NCI-H146 (cell line): Measurements from ENCODE around the gene HAPLN3.

Experiments used
- DNase-seq: peaks from one replicate; lab custom pipeline; 2025; lab: John Stamatoyannopoulos, UW

HAPLN3 gene

DNA sequence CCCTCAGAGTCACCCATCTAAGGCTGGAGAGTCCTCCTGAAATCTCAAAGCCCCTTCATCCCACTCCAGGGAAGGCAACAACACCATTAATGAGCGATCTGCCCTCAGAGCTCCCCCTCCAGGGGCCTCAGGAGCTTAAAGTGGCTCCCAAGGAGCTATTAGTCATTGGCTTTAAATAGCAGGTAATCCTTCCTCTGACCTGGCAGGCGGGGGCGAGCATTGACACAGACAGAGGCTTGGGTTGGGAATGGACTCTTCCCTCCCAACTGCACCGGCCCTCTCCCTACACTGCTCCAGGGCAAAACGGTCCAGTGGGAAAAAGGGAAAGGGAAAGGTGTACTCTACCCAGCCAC lies 16.4 kb upstream of the HAPLN3 start:
- no peak for DNase-seq

DNA sequence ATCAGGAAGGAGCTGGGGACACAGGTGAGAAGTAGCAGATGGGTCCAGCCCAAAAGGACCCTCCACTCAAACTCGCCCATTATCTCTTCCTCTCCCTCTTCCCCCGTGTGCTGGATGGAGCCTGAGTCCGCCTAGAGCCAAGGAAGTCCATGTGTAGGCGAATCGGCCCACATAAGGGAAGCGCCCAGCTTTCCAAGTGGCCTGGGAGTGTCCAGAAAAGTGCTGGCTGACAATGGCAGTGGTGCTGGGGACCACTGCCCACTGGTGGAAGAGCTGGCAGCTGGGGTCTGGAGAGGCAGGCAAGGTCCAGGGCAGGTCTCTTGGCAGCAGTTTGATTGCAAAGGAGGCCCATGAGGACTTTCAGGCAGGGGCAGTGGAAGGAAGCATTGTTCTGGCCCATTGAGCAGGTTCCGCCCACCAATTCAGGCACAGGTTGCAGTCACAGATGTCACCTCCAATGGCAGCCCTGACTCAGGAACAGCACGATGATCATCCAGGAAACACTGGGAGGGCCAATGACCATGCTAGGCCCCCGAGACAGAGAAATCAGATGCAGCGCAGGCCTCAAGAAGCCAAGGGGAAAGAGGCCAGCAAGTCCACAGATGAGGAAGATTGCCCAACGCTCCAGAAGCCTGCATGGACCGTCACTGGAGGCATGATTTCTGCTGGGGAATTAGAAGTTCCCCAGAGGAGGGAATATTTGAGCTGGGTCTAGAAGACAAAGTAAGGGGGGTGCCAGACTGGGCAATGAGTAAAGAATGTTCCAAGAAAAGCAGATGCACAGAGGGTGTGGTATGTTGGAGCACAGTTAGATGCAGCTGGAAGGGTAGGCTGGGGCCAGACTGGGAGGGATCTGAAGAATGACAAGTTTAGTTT lies 14.8 kb upstream of the HAPLN3 start:
- DNase-seq, result no peak

DNA sequence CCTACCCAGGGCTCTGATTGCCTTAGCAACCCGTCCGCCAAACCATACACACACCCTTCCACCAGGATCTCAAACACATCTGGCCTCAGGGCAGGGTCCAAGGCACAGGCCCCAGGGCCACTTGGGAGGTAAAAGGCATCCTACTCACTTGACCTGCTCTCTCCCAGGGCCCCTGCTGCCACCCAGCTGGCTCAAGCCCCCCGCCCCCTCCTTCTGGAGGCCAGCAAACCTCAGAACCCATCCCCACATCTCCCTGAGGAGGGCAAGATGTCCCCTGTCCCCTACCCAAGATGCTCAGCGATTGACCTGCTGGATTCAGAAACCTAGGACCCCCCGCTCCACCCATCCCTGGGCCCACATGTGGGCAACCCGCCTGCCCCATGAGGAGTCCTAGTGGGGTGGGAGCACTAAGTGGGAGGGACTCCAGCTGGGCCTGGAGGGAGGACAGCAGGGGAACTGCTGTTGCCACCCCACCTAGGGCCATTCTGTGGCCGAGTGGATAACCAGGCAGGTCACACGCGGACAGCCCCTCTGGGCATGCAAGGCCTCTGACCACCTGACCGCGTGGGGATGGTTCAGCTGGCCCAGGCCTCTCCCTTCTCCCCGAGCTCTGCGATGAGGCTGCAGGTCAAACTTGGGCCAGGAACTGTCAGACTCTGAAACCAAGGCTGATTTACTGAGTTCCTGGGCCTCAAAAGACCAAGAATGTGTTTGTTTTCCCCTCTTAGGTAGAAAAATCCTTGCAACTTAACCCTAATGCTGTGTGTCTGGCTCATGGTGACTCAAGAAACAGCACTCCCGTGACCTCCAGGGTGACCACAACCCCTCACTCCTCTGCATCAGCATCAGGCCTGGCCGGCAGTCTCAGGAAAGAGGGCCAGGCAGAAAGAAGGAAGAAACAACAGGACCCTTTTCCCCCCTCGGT lies 13.6 kb upstream of the HAPLN3 start:
- no peak for DNase-seq

GRCh38 chr15:88908123-88908522 lies 12.8 kb upstream of the HAPLN3 start:
- no peak for DNase-seq

- no peak for DNase-seq
These were observed 11.8 kb upstream of the HAPLN3 start for GRCh38 chr15:88907111-88907510.

- DNase-seq, result no peak
These were observed 11.2 kb upstream of the HAPLN3 start for GRCh38 chr15:88906551-88906950.

GRCh38 chr15:88906130-88906529 lies 10.8 kb upstream of the HAPLN3 start:
- DNase-seq, result no peak

DNA sequence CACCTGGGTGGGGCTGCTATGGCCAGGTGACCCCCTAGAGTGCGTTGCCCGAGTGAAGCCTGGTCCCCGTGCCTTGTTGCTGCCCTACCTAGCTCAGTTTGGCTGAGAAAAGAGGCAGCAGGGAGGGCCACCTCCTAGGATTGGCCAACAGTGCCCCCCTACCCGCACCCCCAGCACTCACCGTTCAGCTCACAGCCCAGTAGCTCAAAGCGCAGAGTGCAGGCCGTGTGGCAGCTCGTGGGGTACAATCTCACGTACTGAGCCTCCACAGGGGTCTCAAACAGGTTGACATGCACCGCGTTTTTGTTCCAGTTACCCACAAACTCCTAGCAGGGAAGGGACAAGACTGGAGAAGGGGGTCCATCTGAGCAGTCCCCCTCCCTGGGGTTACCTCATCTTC lies 10.2 kb upstream of the HAPLN3 start:
- no peak for DNase-seq

DNA sequence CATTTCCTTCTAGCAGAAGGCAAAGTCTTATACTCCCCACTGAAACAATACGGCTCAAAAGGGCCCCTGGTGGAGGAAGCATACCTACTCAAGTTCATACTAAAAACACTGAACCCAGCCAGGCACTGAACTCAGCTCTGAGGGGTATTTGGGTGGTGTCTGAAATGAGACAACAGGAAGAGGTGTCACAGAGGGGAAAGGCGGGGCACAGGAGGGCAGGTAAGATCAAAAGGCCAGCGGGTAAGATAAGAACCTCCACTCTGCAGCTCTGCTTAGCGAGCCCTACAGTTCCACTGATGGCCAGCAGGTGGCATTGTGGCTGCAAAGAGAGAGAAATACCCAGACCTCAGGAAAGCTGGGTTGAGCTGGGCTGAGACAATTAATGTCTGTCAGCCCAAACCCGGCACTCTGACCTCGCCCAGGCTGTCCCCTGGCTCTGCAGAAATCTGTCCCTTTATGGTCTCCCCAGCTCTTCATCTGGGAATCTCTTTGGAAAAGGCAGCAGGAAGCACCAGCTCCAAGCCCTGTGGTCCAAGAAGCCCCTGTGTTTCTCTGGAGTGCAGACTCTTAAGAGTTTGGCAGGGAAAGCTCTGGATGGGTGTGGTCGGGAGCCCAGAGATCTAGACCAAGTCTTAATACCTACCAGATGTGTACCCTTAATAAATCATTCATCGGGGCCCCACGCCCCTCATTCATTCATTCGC lies 9.4 kb upstream of the HAPLN3 start:
- DNase-seq, result peak; percentile 33

DNA sequence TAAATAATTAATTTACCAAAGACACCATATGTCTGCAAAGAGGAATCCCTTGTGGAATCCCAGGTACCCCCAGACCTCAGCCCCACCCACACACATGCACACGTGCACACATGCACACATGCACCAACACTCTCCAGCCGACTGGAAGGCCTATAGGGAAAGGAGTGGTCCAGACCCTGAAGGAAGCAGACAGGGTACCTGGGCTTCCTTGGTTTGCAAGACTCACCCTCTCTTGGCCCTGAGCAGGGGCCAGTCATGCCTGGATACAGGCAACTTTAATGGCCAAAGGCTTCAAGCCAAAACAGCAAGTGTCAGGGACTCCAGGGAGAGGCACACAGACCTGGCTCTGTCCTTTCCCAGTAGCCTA lies 8.9 kb upstream of the HAPLN3 start:
- no peak for DNase-seq

- no peak for DNase-seq
These were observed 7.5 kb upstream of the HAPLN3 start for GRCh38 chr15:88902846-88903245.

DNA sequence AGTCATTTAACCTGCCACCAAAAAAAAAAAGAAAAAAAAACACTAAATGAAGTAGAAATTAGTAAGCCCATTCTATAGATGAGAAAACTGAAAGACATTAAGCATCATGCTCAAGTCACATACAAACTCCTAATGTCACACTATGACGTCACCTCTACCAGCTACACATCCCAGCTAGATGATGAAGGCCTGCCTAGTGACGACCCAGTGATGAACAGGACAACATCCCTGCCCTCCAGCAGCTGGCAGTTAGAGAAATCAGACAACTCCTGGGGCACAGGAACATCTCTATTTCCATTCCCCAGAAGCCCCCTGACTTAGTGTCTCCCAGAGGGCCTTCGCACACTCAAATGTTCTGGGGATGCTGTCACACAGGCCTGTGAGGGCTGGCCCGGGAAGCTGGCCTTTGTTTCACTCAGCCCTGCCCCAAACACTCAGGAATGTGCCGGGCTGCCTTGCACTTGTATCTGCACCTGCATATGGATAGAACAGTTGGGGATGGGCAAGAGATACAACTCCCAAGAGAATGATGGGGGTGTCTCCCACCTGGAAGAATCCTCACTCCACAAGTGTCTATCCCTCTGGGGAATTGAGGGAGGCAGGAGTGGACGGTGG lies 7.0 kb upstream of the HAPLN3 start:
- DNase-seq, result no peak

- DNase-seq, result no peak
These were observed 6.3 kb upstream of the HAPLN3 start for GRCh38 chr15:88901508-88902220.

DNA sequence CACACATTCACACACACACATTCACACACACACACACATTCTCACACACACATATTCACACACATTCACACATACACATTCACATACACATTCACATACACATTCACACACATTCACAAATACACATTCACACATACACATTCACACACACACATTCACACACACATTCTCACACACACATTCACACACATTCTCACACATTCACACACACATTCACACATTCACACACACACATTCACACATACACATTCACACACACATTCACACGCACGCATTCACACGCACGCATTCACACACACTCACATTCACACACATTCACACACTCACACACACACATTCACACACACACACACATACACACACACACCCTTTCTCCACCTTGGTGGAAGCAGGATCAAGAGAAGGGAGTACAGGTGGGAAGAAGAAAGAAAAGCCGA lies 5.7 kb upstream of the HAPLN3 start:
- DNase-seq, result no peak

DNA sequence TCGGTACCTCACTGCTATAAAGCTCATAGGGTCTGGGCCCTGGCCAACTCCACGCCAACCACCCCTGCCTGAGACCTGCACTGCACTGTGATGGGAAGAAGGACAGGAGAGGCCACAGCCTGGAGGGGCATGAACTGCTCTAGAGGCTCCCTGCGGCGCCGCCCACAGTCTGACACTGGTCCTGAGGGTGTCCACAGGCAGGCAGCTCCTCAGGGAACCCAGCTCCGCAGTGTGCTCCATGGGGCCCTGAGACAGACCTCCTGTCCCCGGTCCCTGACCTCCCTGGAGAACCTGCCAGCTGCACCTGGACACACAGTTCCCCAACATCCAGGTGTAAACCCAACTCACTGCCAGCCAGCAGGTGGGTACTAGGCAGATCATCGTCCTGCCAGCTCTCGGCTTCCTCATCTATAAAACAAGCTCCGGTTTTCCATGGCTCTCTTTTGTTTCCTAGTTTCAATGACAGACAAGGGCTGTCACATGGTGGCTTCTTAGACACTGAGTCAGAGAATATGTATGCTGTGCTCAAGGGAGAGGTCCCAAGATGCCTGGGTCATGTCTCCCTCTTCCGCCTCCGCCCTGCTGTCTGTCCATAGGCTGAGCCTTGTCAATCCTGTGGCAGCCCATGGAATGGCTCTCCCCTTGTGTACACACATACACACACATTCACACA lies 5.1 kb upstream of the HAPLN3 start:
- DNase-seq, result no peak

DNA sequence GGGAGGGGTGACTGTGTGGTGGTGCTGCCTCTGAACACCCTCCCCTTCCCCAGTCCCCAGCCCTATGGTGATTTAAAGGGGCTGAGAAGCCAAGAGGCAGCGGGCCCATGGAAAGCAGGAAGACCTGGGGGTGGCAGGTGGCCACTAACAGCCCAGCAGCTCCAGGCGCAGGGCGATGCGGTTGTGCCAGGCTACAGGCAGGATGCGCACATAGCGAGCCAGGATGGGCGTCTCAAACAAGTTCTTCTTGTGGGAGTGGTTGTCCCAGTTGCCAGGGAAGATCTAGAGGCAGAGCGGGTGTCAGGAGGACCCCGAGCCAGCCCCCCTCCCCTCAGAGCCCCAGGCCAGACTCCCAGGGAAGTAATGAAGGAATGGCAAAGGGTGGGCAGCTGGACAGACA lies 3.9 kb upstream of the HAPLN3 start:
- no peak for DNase-seq

GRCh38 chr15:88898736-88899135 lies 3.4 kb upstream of the HAPLN3 start:
- DNase-seq, result no peak

- no peak for DNase-seq
These were observed 2.3 kb upstream of the HAPLN3 start for GRCh38 chr15:88897456-88898194.

DNA sequence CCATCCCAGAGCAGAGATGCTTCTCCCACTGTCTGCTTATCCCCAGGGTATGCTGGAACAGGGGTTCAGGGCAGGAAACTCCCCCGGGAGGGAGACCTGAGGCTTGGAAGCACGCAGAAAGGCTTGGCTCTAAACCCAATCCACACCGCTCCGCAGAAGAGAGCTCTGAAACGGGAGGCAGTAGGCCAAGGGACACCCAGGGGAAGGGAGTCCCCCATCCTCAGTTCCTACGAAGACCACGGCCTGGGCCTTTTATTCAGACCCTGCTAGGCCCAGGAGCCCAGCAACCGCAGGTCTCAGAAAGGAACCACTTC lies 1.8 kb upstream of the HAPLN3 start:
- no peak for DNase-seq

DNA sequence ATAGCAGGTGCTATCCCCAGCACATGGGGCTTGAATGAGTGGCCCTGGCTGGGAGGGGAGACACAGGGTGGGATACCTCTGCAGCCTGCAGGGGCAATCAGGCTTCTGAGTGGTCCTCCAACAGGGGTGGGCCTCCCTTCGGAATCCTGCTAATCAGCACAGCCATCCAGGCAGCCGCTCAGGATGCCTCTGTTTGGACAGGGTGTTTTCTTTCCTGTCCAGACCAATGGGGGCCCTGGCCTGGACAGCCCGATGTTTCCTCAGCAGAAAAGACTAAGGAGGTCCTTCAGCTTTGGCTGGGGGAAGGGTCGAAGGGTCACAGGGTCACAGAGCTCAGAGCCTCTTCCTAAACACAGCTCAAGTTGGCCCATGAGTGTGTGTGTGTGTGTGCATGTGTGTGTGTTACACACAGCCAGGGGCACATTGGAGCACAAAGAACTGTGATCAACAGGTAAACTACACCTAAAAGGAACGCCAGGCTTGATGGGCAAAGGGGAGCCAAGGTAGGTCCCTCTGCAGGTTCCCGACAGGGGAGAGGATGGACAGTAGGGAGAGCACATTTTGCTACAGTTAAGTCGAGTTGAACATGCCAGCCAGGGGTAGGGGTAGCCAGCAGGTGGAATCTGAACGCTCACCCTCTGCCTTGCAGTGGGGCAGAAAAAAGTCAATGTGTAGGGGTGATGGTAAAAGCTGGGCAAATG lies 1.1 kb upstream of the HAPLN3 start:
- no peak for DNase-seq
